22Rv1 (cell line): ENCODE results near the gene SLC2A13.

ENCODE experiments used
- H3K27ac ChIP-seq: fragments of 450-650 bp; 2 replicates; pipeline ENCODE4 v1.5.1; 2017
- CTCF ChIP-seq: fragments of 450-650 bp; IDR thresholded peaks from 2 replicates; pipeline ENCODE4 v1.5.1; 2017; ENCODE audit warnings: mild to moderate bottlenecking
- ZFX ChIP-seq: fragments of 450-650 bp; IDR thresholded peaks from 2 replicates; pipeline ENCODE4 v1.6.1; 2017; ENCODE audit warnings: antibody characterized with exemption, borderline replicate concordance

The SLC2A13 gene

GRCh38 chr12:40022850-40023249, 83.0 kb downstream of the SLC2A13 start:
- TF ChIP-seq ZFX (no peak), CTCF (no peak)
- no peak overlapping the region for H3K27ac ChIP-seq

GRCh38 chr12:40020261-40020691, 85.6 kb downstream of the SLC2A13 start:
- no peak overlapping the region for H3K27ac ChIP-seq
- TF ChIP-seq CTCF = no peak
- TF ChIP-seq ZFX = no peak

GRCh38 chr12:40017488-40017887, 88.4 kb downstream of the SLC2A13 start:
- TF ChIP-seq CTCF = no peak
- TF ChIP-seq ZFX = no peak
- H3K27ac ChIP-seq = no peak overlapping the region

GRCh38 chr12:40016980-40017379, 88.9 kb downstream of the SLC2A13 start:
- H3K27ac ChIP-seq = no peak overlapping the region
- TF ChIP-seq ZFX (no peak), CTCF (no peak)

GRCh38 chr12:40015881-40016280, 90.0 kb downstream of the SLC2A13 start:
- no peak overlapping the region for H3K27ac ChIP-seq
- TF ChIP-seq CTCF (no peak), ZFX (no peak)

GRCh38 chr12:40015345-40015744, 90.5 kb downstream of the SLC2A13 start:
- no peak overlapping the region for H3K27ac ChIP-seq
- TF ChIP-seq ZFX = no peak
- TF ChIP-seq CTCF = no peak

- H3K27ac ChIP-seq = no peak overlapping the region
- TF ChIP-seq CTCF = no peak
- TF ChIP-seq ZFX = no peak
These were observed 92.0 kb downstream of the SLC2A13 start for GRCh38 chr12:40013847-40014246.
